H1 (cell line): ENCODE data around the gene PPP1R12C. TPM values are rescaled to one million over a fixed set of nuclear protein-coding genes. Genes with fewer than 3 reads are reported as not detected.

Experiments used
- CTCF ChIA-PET: fragments of 300-600 bp; sonication (Branson Sonifier 250); formaldehyde crosslinking; loops from one replicate; lab custom pipeline; 2021; ENCODE audit not compliant: partially characterized antibody; lab: Charles Lee
- POLR2A ChIA-PET: fragments of 300-600 bp; sonication (Branson Sonifier 250); formaldehyde crosslinking; loops from one replicate; lab custom pipeline; 2021; ENCODE audit warnings: inconsistent platforms; ENCODE audit not compliant: partially characterized antibody; lab: Charles Lee
- DNase-seq, 2 experiments: peaks; one replicate each; pipeline versions ENCODE4 v3.0.0 to v3.0.0-alpha.2; 2010 to 2022; ENCODE audit warnings: low spot score in 2 of 2, low read depth in 1 of 2, mixed read lengths in 1 of 2
- FAIRE-seq: peaks from 2 replicates; lab custom pipeline; 2011; peaks lifted over from hg19 to GRCh38; lab: Jason Lieb, UNC
- H2AFZ ChIP-seq: 2 replicates; pipeline ENCODE4 v1.8.1; 2012; ENCODE audit warnings: low read length, inconsistent platforms
- H2AK5ac ChIP-seq: 2 replicates; pipeline ENCODE4 v1.6.1; 2013; ENCODE audit warnings: low read depth, low read length
- H2BK120ac ChIP-seq: replicated peaks from 2 replicates; pipeline ENCODE3; 2013; ENCODE audit warnings: low read depth, low read length, inconsistent platforms
- H2BK12ac ChIP-seq: 2 replicates; pipeline ENCODE4 v1.6.1; 2013; ENCODE audit warnings: low read depth, low read length
- H2BK15ac ChIP-seq: 2 replicates; pipeline ENCODE4 v1.6.1; 2013; ENCODE audit warnings: low read length
- H2BK20ac ChIP-seq: 2 replicates; pipeline ENCODE4 v1.6.1; 2013; ENCODE audit warnings: low read length
- H2BK5ac ChIP-seq: 2 replicates; pipeline ENCODE4 v1.6.1; 2013; ENCODE audit warnings: low read depth, low read length
- H3K14ac ChIP-seq: 2 replicates; pipeline ENCODE4 v1.6.1; 2013; ENCODE audit warnings: inconsistent platforms; ENCODE audit not compliant: insufficient read length
- H3K18ac ChIP-seq: 2 replicates; pipeline ENCODE4 v1.6.1; 2013; ENCODE audit warnings: low read length; ENCODE audit errors: extremely low read depth
- H3K23ac ChIP-seq: 2 replicates; pipeline ENCODE4 v1.6.1; 2013; ENCODE audit warnings: inconsistent platforms; ENCODE audit not compliant: insufficient read length
- H3K23me2 ChIP-seq: 2 replicates; pipeline ENCODE4 v1.6.1; 2013; ENCODE audit warnings: low read depth, low read length
- H3K27ac ChIP-seq: 2 replicates; pipeline ENCODE4 v1.6.1; 2011; ENCODE audit warnings: low read depth, low read length, inconsistent platforms
- H3K27me3 ChIP-seq, 4 experiments: replicated peaks in 1 of 4; 1 replicate in 1 of 4; 2 replicates in 3 of 4; pipeline versions ENCODE4 v1.6.1 to v1.8.1; 2011 to 2013; ENCODE audit warnings: low read length in 3 of 4, mild to moderate bottlenecking in 3 of 4, inconsistent platforms in 2 of 4, mixed read lengths in 2 of 4, moderate library complexity in 1 of 4; ENCODE audit not compliant: control insufficient read depth in 3 of 4, insufficient read depth in 3 of 4; ENCODE audit errors: extremely low read depth in 1 of 4
- H3K36me3 ChIP-seq, 4 experiments: 2 replicates each; pipeline versions ENCODE4 v1.6.1 to v1.8.1; 2011 to 2013; ENCODE audit warnings: mild to moderate bottlenecking in 4 of 4, low read length in 3 of 4, moderate library complexity in 2 of 4, control low read depth in 1 of 4, inconsistent platforms in 1 of 4; ENCODE audit not compliant: insufficient read depth in 4 of 4, control insufficient read depth in 2 of 4
- H3K4ac ChIP-seq: replicated peaks from 2 replicates; pipeline ENCODE3; 2013; ENCODE audit warnings: low read length, low read depth, mixed read lengths, inconsistent platforms; ENCODE audit not compliant: insufficient read length
- H3K4me1 ChIP-seq, 4 experiments: replicated peaks in 1 of 4; 1 replicate in 1 of 4; 2 replicates in 3 of 4; pipeline versions ENCODE4 v1.6.1 to v1.8.1; 2011 to 2013; ENCODE audit warnings: low read length in 3 of 4, inconsistent platforms in 2 of 4, mixed read lengths in 1 of 4; ENCODE audit not compliant: insufficient read depth in 4 of 4, control insufficient read depth in 3 of 4
- H3K4me2 ChIP-seq, 2 experiments: 2 replicates each; pipeline versions ENCODE4 v1.6.1 to v1.8.1; 2011 to 2013; ENCODE audit warnings: low read depth in 2 of 2, low read length in 2 of 2, control low read depth in 1 of 2, inconsistent platforms in 1 of 2, mild to moderate bottlenecking in 1 of 2; ENCODE audit not compliant: insufficient read depth in 1 of 2
- H3K4me3 ChIP-seq, 4 experiments: fragments of 200-600, 300-600 bp in 1 of 4; sonication (generic), shearing (Covaris generic), sonication (Bioruptor Twin) in 1 of 4; 2 replicates each; pipeline versions ENCODE4 v1.5.1 to v1.8.1; 2011 to 2016; ENCODE audit warnings: low read length in 4 of 4, low read depth in 3 of 4, control low read depth in 2 of 4, inconsistent platforms in 2 of 4, mild to moderate bottlenecking in 2 of 4, mixed read lengths in 1 of 4, moderate library complexity in 1 of 4; ENCODE audit not compliant: insufficient read depth in 2 of 4; ENCODE audit errors: extremely low read depth in 1 of 4
- H3K56ac ChIP-seq: replicated peaks from 2 replicates; pipeline ENCODE3; 2013; ENCODE audit warnings: low read depth, mild to moderate bottlenecking, mixed read lengths, low read length, inconsistent platforms; ENCODE audit not compliant: insufficient read length
- H3K79me1 ChIP-seq: 2 replicates; pipeline ENCODE4 v1.6.1; 2013; ENCODE audit warnings: low read depth, low read length, control low read depth
- H3K79me2 ChIP-seq, 2 experiments: 2 replicates each; pipeline versions ENCODE4 v1.6.1 to v1.8.1; 2012 to 2013; ENCODE audit warnings: low read length in 2 of 2, mild to moderate bottlenecking in 2 of 2, inconsistent platforms in 1 of 2; ENCODE audit not compliant: insufficient read depth in 2 of 2, control insufficient read depth in 1 of 2
- H3K9ac ChIP-seq, 4 experiments: replicated peaks in 1 of 4; 1 replicate in 1 of 4; 2 replicates in 3 of 4; pipeline versions ENCODE4 v1.6.1 to v1.8.1; 2011 to 2013; ENCODE audit warnings: low read depth in 3 of 4, low read length in 3 of 4, control low read depth in 2 of 4, mild to moderate bottlenecking in 2 of 4, moderate library complexity in 2 of 4, inconsistent platforms in 1 of 4; ENCODE audit errors: extremely low read depth in 1 of 4
- H3K9me3 ChIP-seq, 2 experiments: 2 replicates each; pipeline versions ENCODE4 v1.6.1 to v1.8.1; 2012 to 2013; ENCODE audit warnings: mild to moderate bottlenecking in 2 of 2, moderate library complexity in 2 of 2, control low read depth in 1 of 2, inconsistent platforms in 1 of 2, low read depth in 1 of 2, low read length in 1 of 2, mixed read lengths in 1 of 2; ENCODE audit not compliant: insufficient read depth in 2 of 2
- H4K20me1 ChIP-seq, 2 experiments: replicated peaks in 1 of 2; 2 replicates each; pipeline versions ENCODE3 to v1.8.1; 2011 to 2013; ENCODE audit warnings: inconsistent platforms in 2 of 2, low read length in 2 of 2, mild to moderate bottlenecking in 1 of 2; ENCODE audit not compliant: insufficient read depth in 2 of 2, control insufficient read depth in 1 of 2
- H4K5ac ChIP-seq: 2 replicates; pipeline ENCODE4 v1.6.1; 2013; ENCODE audit warnings: low read length, low read depth, mixed read lengths, inconsistent platforms; ENCODE audit not compliant: insufficient read length
- H4K8ac ChIP-seq: 2 replicates; pipeline ENCODE4 v1.8.0; 2013; ENCODE audit warnings: mild to moderate bottlenecking, moderate library complexity, low read length, inconsistent platforms; ENCODE audit not compliant: insufficient read depth; ENCODE audit errors: extremely low read depth
- H4K91ac ChIP-seq: replicated peaks from 2 replicates; pipeline ENCODE3; 2013; ENCODE audit warnings: low read length, mixed read lengths, inconsistent platforms; ENCODE audit not compliant: insufficient read length
- ATF2 ChIP-seq: IDR thresholded peaks from 2 replicates; pipeline ENCODE4 v1.6.1; 2012; ENCODE audit warnings: low read length, inconsistent platforms
- ATF3 ChIP-seq: IDR thresholded peaks from 2 replicates; pipeline ENCODE4 v1.6.1; 2011; ENCODE audit warnings: low read depth, mild to moderate bottlenecking, low read length; ENCODE audit not compliant: insufficient read depth
- BACH1 ChIP-seq: IDR thresholded peaks from 2 replicates; pipeline ENCODE4 v1.6.1; 2012; ENCODE audit warnings: low read length, improper control_type of control experiment
- CTBP2 ChIP-seq: IDR thresholded peaks from 2 replicates; pipeline ENCODE4 v1.7.0; 2011; ENCODE audit warnings: borderline replicate concordance, mild to moderate bottlenecking, moderate library complexity, mixed read lengths, low read length; ENCODE audit not compliant: insufficient read depth, insufficient read length
- EGR1 ChIP-seq: IDR thresholded peaks from 2 replicates; pipeline ENCODE4 v1.6.1; 2011; ENCODE audit warnings: low read depth, low read length, borderline replicate concordance
- GTF2F1 ChIP-seq: IDR thresholded peaks from 2 replicates; pipeline ENCODE4 v1.6.1; 2012; ENCODE audit warnings: low read depth, low read length, improper control_type of control experiment, borderline replicate concordance
- KDM1A ChIP-seq: fragments of 200-600, 300-600 bp; sonication (generic); IDR thresholded peaks from 2 replicates; pipeline ENCODE4 v1.7.1; 2016; ENCODE audit warnings: mild to moderate bottlenecking, low read length, borderline replicate concordance
- SIN3A ChIP-seq, 2 experiments: IDR thresholded peaks in 1 of 2; conservative IDR thresholded peaks in 1 of 2; 2 replicates each; pipeline ENCODE4 v1.6.1; 2011 to 2012; ENCODE audit warnings: low read length in 2 of 2, improper control_type of control experiment in 1 of 2, low read depth in 1 of 2, mild to moderate bottlenecking in 1 of 2
- SIRT6 ChIP-seq: IDR thresholded peaks from one replicate; pipeline ENCODE4 v1.7.1; 2012; ENCODE audit warnings: low read length, inconsistent platforms
- WGBS, 2 experiments: shearing (Covaris generic) in 1 of 2; methylation state at CpG; one replicate each; pipeline versions ENCODE4 v1.1.6 to v1.1.7; 2013 to 2015; ENCODE audit warnings: low lambda C conversion rate in 2 of 2, mixed read lengths in 2 of 2, inconsistent platforms in 1 of 2, low coverage in 1 of 2, missing lambda C conversion rate in 1 of 2; ENCODE audit not compliant: insufficient replicate concordance in 2 of 2, insufficient coverage in 1 of 2, insufficient read length in 1 of 2; ENCODE audit errors: extremely low coverage in 1 of 2, missing lambda C conversion rate in 1 of 2; 5-methylcytosine and 5-hydroxymethylcytosine counted together
- polyA plus RNA-seq, 7 experiments: library from polyadenylated mRNA; depleted of rRNA in 3 of 7; stranded (reverse) in 5 of 7; unstranded in 2 of 7; fragments of >200 nt in 5 of 7; fragments of 200-250 nt in 2 of 7; gene quantifications; 1 replicate in 5 of 7; 2 replicates in 1 of 7; 4 replicates in 1 of 7; pipeline versions ENCODE4 v1.2.1 to v1.2.3, GENCODE V29; 2011 to 2013; ENCODE audit warnings: missing spikeins in 2 of 7, mixed read lengths in 2 of 7
- total RNA-seq: library from RNA; stranded (reverse); fragmentation: NEBNext Ultra II Directional; extraction: Animal tissue kit (Norgen Biotek cat#: 25700); gene quantifications from 2 replicates; pipeline ENCODE4 v1.2.1, GENCODE V29; 2021

The PPP1R12C gene
- total and polyA plus RNA-seq, 2 of the 8 experiments (the other 6 are each of a cell fraction or from before 2014, with no cell fraction given) = 31.7 to 71.5 TPM

GRCh38 chr19:55119053-55119452 lies 1.6 kb upstream of the PPP1R12C start:
- Histone ChIP-seq H3K4me1 (peaks cover 0 to 20% (median 12%) of the 10 kb centered on the region in 4 experiments; a peak in 5 of 7 replicates), H4K20me1 (peaks cover 16 to 21% of the 10 kb centered on the region in 2 experiments), H3K4me3 (peak overlapping the region; percentile 69 to 89 (median 79)), H3K4me2 (peak overlapping the region; percentile 73 to 99), H3K4ac (no peak overlapping the region), H3K9me3 (no peaks in the 10 kb centered on the region), H2BK5ac (peak overlapping the region; percentile 93; the same call in 1 of the 2 replicates), H3K27me3 (no peaks in the 10 kb centered on the region), H3K23me2 (peaks cover 17% of the 10 kb centered on the region), H3K9ac (peak overlapping the region in 3 of 4 experiments; percentile 28 to 76 (median 48); a peak in 5 of 7 replicates), H3K14ac (no peak overlapping the region), H2AK5ac (no peak overlapping the region), H2BK120ac (no peak overlapping the region), H3K36me3 (no peaks in the 10 kb centered on the region), H2BK20ac (no peak overlapping the region), H3K27ac (0 out of 2 replicates have a peak overlapping the region, but pooled peaks have one; percentile 46), H3K79me2 (peaks cover 0 to 28% of the 10 kb centered on the region in 2 experiments; a peak in 2 of 4 replicates), H2AFZ (peak overlapping the region; percentile 54), H3K56ac (no peak overlapping the region), H4K8ac (0 out of 2 replicates have a peak overlapping the region, but pooled peaks have one; percentile 88), H2BK12ac (no peak overlapping the region; the same call in 1 of the 2 replicates), H3K79me1 (peaks cover 17% of the 10 kb centered on the region), H2BK15ac (no peak overlapping the region), H4K5ac (peak overlapping the region; percentile 1), H3K23ac (no peak overlapping the region), H4K91ac (peak overlapping the region; percentile 3), H3K18ac (peak overlapping the region; percentile 24; the same call in 1 of the 2 replicates)
- POLR2A ChIA-PET = interaction anchor here (0.8 to 6.4 kb wide), 15 partner anchors 11 to 653 kb away, joined by 3 to 72 read pairs (median 5); partner anchors contain the start of gene BRSK1
- FAIRE-seq = no peak
- DNase-seq = no peak
- CTCF ChIA-PET = interaction anchor here (0.6 to 2.4 kb wide), 5 partner anchors 11 to 187 kb away, joined by 3 to 7 read pairs (median 3); no protein-coding TSS in a partner anchor
- WGBS, 2 experiments = 73% methylated on average over 13 of the region's 14 CpGs; no CpG with 5 or more reads in 1 of the 2 experiments
- no peak for TF ChIP-seq BACH1
- no peak for TF ChIP-seq CTBP2
- TF ChIP-seq ATF3 = no peak
- TF ChIP-seq SIRT6 = no peak
- no peak for TF ChIP-seq EGR1
- TF ChIP-seq ATF2 = no peak
- TF ChIP-seq KDM1A = no peak
- no peak for TF ChIP-seq SIN3A (conservative IDR thresholded peaks at IDR 0.05 in 1 of 2, IDR thresholded peaks at IDR 0.05 in 1 of 2; ENCODE audit: low read depth in 1 of 2, low read length in 2 of 2)
- TF ChIP-seq GTF2F1 = no peak
